ENCODE results near the gene YARS2.
A peak's percentile ranks its signal among the peaks of the same experiment; 100 is the strongest.

Gene YARS2

GRCh38 chr12:32765906-32766305, 10.2 kb upstream of the YARS2 start:
- Histone ChIP-seq H3K36me3 (ENCODE audit: control insufficient read depth in 1 of 2, insufficient read depth in 2 of 2, low read length in 2 of 2) (no peaks in the 10 kb centered on the region), H3K4me1 (ENCODE audit: control insufficient read depth in 1 of 2, insufficient read depth in 2 of 2, low read length in 2 of 2) (no peaks in the 10 kb centered on the region), H3K4me2 (ENCODE audit: low read length) (no peak overlapping the region), H3K9me3 (ENCODE audit: insufficient read depth, low read depth, low read length) (no peaks in the 10 kb centered on the region), H2AFZ (ENCODE audit: insufficient read depth, low read length, poor library complexity) (no peak overlapping the region), H3K79me2 (ENCODE audit: control insufficient read depth, insufficient read depth, low read length, poor library complexity) (no peaks in the 10 kb centered on the region), H2BK12ac (ENCODE audit: low read length) (no peak overlapping the region), H2BK120ac (ENCODE audit: insufficient read depth, low read length, poor library complexity) (no peak overlapping the region), H3K27me3 (ENCODE audit: insufficient read depth, low read length) (no peaks in the 10 kb centered on the region), H3K14ac (ENCODE audit: low read length) (no peak overlapping the region), H3K79me1 (ENCODE audit: low read length) (no peaks in the 10 kb centered on the region), H3K4me3 (ENCODE audit: low read depth, low read length) (no peak overlapping the region), H2BK5ac (ENCODE audit: low read depth, low read length, poor library complexity) (no peak overlapping the region), H3K27ac (ENCODE audit: low read depth, low read length) (no peak overlapping the region), H3K4ac (ENCODE audit: low read depth, low read length) (no peak overlapping the region), H3K9ac (ENCODE audit: low read length) (no peak overlapping the region), H3K18ac (ENCODE audit: low read length) (no peak overlapping the region), H4K91ac (ENCODE audit: low read depth, low read length) (no peak overlapping the region), H4K12ac (ENCODE audit: low read depth, low read length) (no peak overlapping the region), H2AK5ac (ENCODE audit: low read length) (no peak overlapping the region), H4K8ac (ENCODE audit: low read depth, low read length) (no peak overlapping the region), H3K23ac (ENCODE audit: low read length) (no peak overlapping the region)
- no CpG with 5 or more reads among the region's 4 CpGs for WGBS (ENCODE audit: extremely low coverage, insufficient coverage, insufficient read length)
- no peak for DNase-seq

GRCh38 chr12:32761716-32762115, 6.0 kb upstream of the YARS2 start:
- Histone ChIP-seq H3K27me3 (ENCODE audit: insufficient read depth, low read length) (no peaks in the 10 kb centered on the region), H3K79me2 (ENCODE audit: control insufficient read depth, insufficient read depth, low read length, poor library complexity) (no peaks in the 10 kb centered on the region), H3K4ac (ENCODE audit: low read depth, low read length) (no peak overlapping the region), H3K18ac (ENCODE audit: low read length) (no peak overlapping the region), H3K9me3 (ENCODE audit: insufficient read depth, low read depth, low read length) (no peaks in the 10 kb centered on the region), H4K12ac (ENCODE audit: low read depth, low read length) (no peak overlapping the region), H4K8ac (ENCODE audit: low read depth, low read length) (no peak overlapping the region), H3K14ac (ENCODE audit: low read length) (no peak overlapping the region), H2AK5ac (ENCODE audit: low read length) (no peak overlapping the region), H3K79me1 (ENCODE audit: low read length) (peaks cover 2% of the 10 kb centered on the region), H3K4me2 (ENCODE audit: low read length) (no peak overlapping the region), H3K4me3 (ENCODE audit: low read depth, low read length) (no peak overlapping the region), H4K91ac (ENCODE audit: low read depth, low read length) (no peak overlapping the region), H3K27ac (ENCODE audit: low read depth, low read length) (no peak overlapping the region), H3K4me1 (ENCODE audit: control insufficient read depth in 1 of 2, insufficient read depth in 2 of 2, low read length in 2 of 2) (peaks cover 2% of the 10 kb centered on the region in 2 experiments), H3K36me3 (ENCODE audit: control insufficient read depth in 1 of 2, insufficient read depth in 2 of 2, low read length in 2 of 2) (no peaks in the 10 kb centered on the region), H2BK5ac (ENCODE audit: low read depth, low read length, poor library complexity) (no peak overlapping the region), H2BK120ac (ENCODE audit: insufficient read depth, low read length, poor library complexity) (no peak overlapping the region), H3K9ac (ENCODE audit: low read length) (no peak overlapping the region), H2AFZ (ENCODE audit: insufficient read depth, low read length, poor library complexity) (no peak overlapping the region), H2BK12ac (ENCODE audit: low read length) (no peak overlapping the region), H3K23ac (ENCODE audit: low read length) (no peak overlapping the region)
- DNase-seq: no peak
- no CpG with 5 or more reads among the region's 1 CpG for WGBS (ENCODE audit: extremely low coverage, insufficient coverage, insufficient read length)

GRCh38 chr12:32757157-32757556, 1.5 kb upstream of the YARS2 start:
- H3K18ac ChIP-seq (ENCODE audit: low read length): peak overlapping the region; percentile 49
- H3K4ac ChIP-seq (ENCODE audit: low read depth, low read length): no peak overlapping the region
- H2BK120ac ChIP-seq (ENCODE audit: insufficient read depth, low read length, poor library complexity): peak overlapping the region; percentile 38
- peaks cover 4% of the 10 kb centered on the region for H3K9me3 ChIP-seq (ENCODE audit: insufficient read depth, low read depth, low read length)
- H2AK5ac ChIP-seq (ENCODE audit: low read length): no peak overlapping the region
- H2BK12ac ChIP-seq (ENCODE audit: low read length): peak overlapping the region; percentile 86
- H4K12ac ChIP-seq (ENCODE audit: low read depth, low read length): no peak overlapping the region
- WGBS (ENCODE audit: extremely low coverage, insufficient coverage, insufficient read length): no CpG with 5 or more reads among the region's 3 CpGs
- no peak overlapping the region for H3K4me3 ChIP-seq (ENCODE audit: low read depth, low read length)
- H3K27ac ChIP-seq (ENCODE audit: low read depth, low read length): no peak overlapping the region
- H3K27me3 ChIP-seq (ENCODE audit: insufficient read depth, low read length): no peaks in the 10 kb centered on the region
- H2BK5ac ChIP-seq (ENCODE audit: low read depth, low read length, poor library complexity): peak overlapping the region; percentile 25
- no peak overlapping the region for H3K4me2 ChIP-seq (ENCODE audit: low read length)
- peak overlapping the region; percentile 52 for H4K91ac ChIP-seq (ENCODE audit: low read depth, low read length)
- peak overlapping the region; percentile 47 for H4K8ac ChIP-seq (ENCODE audit: low read depth, low read length)
- peaks cover 6 to 8% of the 10 kb centered on the region in 2 experiments for H3K4me1 ChIP-seq (ENCODE audit: control insufficient read depth in 1 of 2, insufficient read depth in 2 of 2, low read length in 2 of 2)
- no peak overlapping the region for H3K9ac ChIP-seq (ENCODE audit: low read length)
- H3K14ac ChIP-seq (ENCODE audit: low read length): no peak overlapping the region
- peaks cover 5% of the 10 kb centered on the region for H3K79me2 ChIP-seq (ENCODE audit: control insufficient read depth, insufficient read depth, low read length, poor library complexity)
- peaks cover 3% of the 10 kb centered on the region in 2 experiments for H3K36me3 ChIP-seq (ENCODE audit: control insufficient read depth in 1 of 2, insufficient read depth in 2 of 2, low read length in 2 of 2)
- DNase-seq: no peak
- H2AFZ ChIP-seq (ENCODE audit: insufficient read depth, low read length, poor library complexity): no peak overlapping the region
- H3K23ac ChIP-seq (ENCODE audit: low read length): no peak overlapping the region
- H3K79me1 ChIP-seq (ENCODE audit: low read length): peaks cover 10% of the 10 kb centered on the region

GRCh38 chr12:32756476-32757066, 874 bp upstream of the YARS2 start:
- Histone ChIP-seq H4K8ac (ENCODE audit: low read depth, low read length) (peak overlapping the region; percentile 70), H3K79me2 (ENCODE audit: control insufficient read depth, insufficient read depth, low read length, poor library complexity) (peaks cover 5% of the 10 kb centered on the region), H3K36me3 (ENCODE audit: control insufficient read depth in 1 of 2, insufficient read depth in 2 of 2, low read length in 2 of 2) (peaks cover 5 to 7% of the 10 kb centered on the region in 2 experiments), H2AFZ (ENCODE audit: insufficient read depth, low read length, poor library complexity) (peak overlapping the region; percentile 67), H2BK5ac (ENCODE audit: low read depth, low read length, poor library complexity) (peak overlapping the region; percentile 64), H3K4ac (ENCODE audit: low read depth, low read length) (no peak overlapping the region), H3K4me1 (ENCODE audit: control insufficient read depth in 1 of 2, insufficient read depth in 2 of 2, low read length in 2 of 2) (peaks cover 6 to 8% of the 10 kb centered on the region in 2 experiments), H3K79me1 (ENCODE audit: low read length) (peaks cover 10% of the 10 kb centered on the region), H3K9ac (ENCODE audit: low read length) (no peak overlapping the region), H2AK5ac (ENCODE audit: low read length) (no peak overlapping the region), H3K4me2 (ENCODE audit: low read length) (peak overlapping the region; percentile 82), H3K23ac (ENCODE audit: low read length) (no peak overlapping the region), H2BK12ac (ENCODE audit: low read length) (peak overlapping the region; percentile 30), H4K12ac (ENCODE audit: low read depth, low read length) (peak overlapping the region; percentile 22), H4K91ac (ENCODE audit: low read depth, low read length) (peak overlapping the region; percentile 16), H3K18ac (ENCODE audit: low read length) (no peak overlapping the region), H3K4me3 (ENCODE audit: low read depth, low read length) (no peak overlapping the region), H3K27ac (ENCODE audit: low read depth, low read length) (peak overlapping the region; percentile 50), H3K9me3 (ENCODE audit: insufficient read depth, low read depth, low read length) (peaks cover 4% of the 10 kb centered on the region), H3K14ac (ENCODE audit: low read length) (peak overlapping the region; percentile 27), H2BK120ac (ENCODE audit: insufficient read depth, low read length, poor library complexity) (peak overlapping the region; percentile 69), H3K27me3 (ENCODE audit: insufficient read depth, low read length) (no peaks in the 10 kb centered on the region)
- DNase-seq: no peak
- no CpG with 5 or more reads among the region's 8 CpGs for WGBS (ENCODE audit: extremely low coverage, insufficient coverage, insufficient read length)

Data from trophoblast cell (in vitro differentiated cells and primary cell).